ENCODE measurements around the gene ZNF134.
A peak's percentile ranks its signal among the peaks of the same experiment; 100 is the strongest.

The ZNF134 gene

DNA sequence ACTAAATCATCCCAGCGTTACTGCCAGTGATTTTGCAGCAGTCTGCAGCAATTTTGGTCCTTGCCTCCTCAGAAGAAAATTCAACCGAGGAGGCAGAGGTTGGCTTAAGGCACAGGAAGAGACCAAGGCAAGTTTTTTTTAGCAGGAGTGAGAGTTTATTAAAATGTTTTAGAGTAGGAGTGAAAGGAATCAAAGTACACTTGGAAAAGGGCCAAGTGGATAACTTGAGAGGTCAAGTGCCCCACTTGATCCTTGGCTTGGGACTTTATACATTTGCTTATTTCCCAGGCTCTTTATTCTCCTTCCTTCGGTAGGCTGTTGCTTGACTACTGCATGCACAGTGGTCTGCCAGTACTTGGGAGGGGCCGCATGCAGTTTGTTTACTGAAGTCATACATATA is 2.9 kb upstream of the ZNF134 start:
- no peak for DNase-seq (ENCODE audit: low read depth)
- TF ChIP-seq CTCF (IDR thresholded peaks at IDR 0.05; ENCODE audit: insufficient read depth, low read depth, low read length, missing control alignments) = no peak
- no peak overlapping the region for H3K4me3 ChIP-seq (ENCODE audit: low read length)

DNA sequence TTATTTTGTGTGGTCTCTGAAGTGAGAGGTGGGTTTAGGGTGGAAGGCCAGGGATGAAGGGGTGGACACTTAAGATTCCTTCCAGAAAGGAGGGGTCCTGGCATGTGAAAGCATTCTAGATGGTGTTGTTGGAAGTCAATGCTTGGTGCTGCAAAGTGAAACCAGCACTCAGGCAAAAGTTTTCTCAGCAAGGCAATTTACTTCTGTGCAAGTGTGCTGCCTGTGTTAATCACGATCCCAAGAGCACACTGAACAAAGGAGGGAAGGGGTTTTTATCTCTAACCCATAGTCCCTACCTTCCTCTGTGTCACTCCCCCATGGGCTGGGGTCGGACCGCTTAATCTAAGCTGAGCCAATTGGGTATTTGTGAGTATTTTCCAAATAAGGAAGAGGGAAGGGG is 1.3 kb downstream of the ZNF134 start:
- no peak for DNase-seq (ENCODE audit: low read depth)
- no peak for TF ChIP-seq CTCF (IDR thresholded peaks at IDR 0.05; ENCODE audit: insufficient read depth, low read depth, low read length, missing control alignments)
- H3K4me3 ChIP-seq (ENCODE audit: low read length) = peak overlapping the region; percentile 91

GRCh38 chr19:57620673-57621348 is 6.8 kb downstream of the ZNF134 start:
- no peak for DNase-seq (ENCODE audit: low read depth)
- TF ChIP-seq CTCF (IDR thresholded peaks at IDR 0.05; ENCODE audit: insufficient read depth, low read depth, low read length, missing control alignments) = no peak
- H3K4me3 ChIP-seq (ENCODE audit: low read length) = no peak overlapping the region

DNA sequence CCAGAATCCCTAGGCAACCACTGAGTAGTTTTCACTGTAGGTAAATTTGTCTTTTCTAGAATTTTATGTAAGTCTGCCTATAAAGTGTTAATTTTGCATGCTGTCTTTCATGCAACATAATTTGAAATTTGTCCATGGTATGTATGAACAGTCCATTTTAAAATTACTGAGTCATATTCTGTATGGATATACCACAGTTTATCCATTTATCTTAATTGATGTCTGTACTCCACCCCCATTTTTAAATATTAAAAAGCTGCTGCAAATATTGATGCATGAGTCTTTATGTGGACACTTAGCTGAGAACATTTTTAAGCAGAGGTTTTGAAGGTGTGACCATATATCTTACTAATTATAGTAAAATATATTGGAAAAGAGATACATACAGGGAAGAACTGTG is 9.0 kb downstream of the ZNF134 start:
- TF ChIP-seq CTCF (IDR thresholded peaks at IDR 0.05; ENCODE audit: insufficient read depth, low read depth, low read length, missing control alignments) = no peak
- H3K4me3 ChIP-seq (ENCODE audit: low read length) = no peak overlapping the region
- DNase-seq (ENCODE audit: low read depth) = no peak

DNA sequence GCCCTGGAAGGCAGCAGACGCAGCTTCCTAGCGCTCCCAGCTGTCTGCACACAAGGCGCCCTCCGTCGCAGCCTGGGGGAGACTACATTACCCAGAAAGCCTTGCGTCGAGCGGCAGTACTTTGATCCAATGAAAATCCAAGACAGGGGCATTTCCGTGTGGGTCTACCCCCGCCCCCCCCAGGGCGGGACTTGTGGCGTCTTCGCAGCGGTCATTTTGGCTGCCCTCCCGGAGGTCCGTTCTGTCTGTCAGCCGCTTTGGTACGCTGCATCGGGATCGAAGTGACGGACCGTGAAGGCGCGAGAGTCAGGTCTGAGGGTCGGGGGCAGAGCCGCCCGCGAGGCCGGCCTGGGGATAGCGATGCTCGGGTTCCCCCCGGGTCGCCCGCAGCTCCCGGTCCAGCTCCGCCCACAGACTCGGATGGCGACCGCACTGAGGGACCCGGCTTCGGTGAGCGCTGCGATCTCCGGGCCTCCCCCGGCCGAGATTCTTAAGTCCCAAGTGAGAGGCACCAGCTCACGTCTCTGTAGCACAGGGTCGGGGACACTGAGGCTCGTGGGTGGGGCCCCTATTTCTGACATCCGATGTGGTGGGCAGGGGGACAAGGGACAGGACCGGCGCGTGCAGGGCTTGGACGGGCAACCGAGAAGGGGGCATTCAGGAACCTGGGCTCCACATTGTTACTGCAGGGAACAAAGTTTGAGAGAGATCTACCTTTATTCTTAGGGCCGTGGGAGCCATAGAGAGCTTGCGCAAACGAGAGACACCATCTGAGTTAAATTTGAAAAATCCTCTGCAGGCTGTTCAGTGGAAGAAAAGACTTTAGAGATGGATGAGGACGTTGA is 19.2 kb downstream of the ZNF134 start, which contains the start of gene ZNF211:
ZNF211 (plus strand) TSS at position 182 of the 845 bp plus-strand sequence; CDS start at position 361, 179 bp downstream.
- DNase-seq (ENCODE audit: low read depth) = peak; percentile 94
- peak within 1 kb of the TSS; percentile 90 for H3K4me3 ChIP-seq (ENCODE audit: low read length)
- no peak for TF ChIP-seq CTCF (IDR thresholded peaks at IDR 0.05; ENCODE audit: insufficient read depth, low read depth, low read length, missing control alignments)

DNA sequence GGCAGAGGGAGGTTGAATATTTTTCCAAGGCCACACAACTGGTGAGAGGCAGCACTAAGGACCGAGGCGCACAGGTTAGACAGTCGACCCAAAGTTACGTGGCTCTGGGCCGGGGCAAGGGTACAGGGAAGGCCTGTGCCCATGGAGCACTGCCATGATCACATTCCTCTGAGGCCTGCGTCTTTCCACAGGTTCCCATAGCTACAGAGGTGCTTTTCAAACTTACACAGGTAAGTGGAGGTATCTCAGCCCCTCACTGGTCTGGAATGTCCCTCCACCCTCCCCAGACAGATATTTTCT is 19.7 kb downstream of the ZNF134 start:
- H3K4me3 ChIP-seq (ENCODE audit: low read length) = peak overlapping the region; percentile 90
- no peak for DNase-seq (ENCODE audit: low read depth)
- no peak for TF ChIP-seq CTCF (IDR thresholded peaks at IDR 0.05; ENCODE audit: insufficient read depth, low read depth, low read length, missing control alignments)

Measured in epithelial cell of esophagus (primary cell).